HepG2 (cell line): ENCODE results near the gene EIF3J. TPM values are rescaled to one million over a fixed set of nuclear protein-coding genes. Genes with fewer than 3 reads are reported as not detected.

Experiments
- ATAC-seq: fragments of 200-7000 bp; cut with Tn5 transposase; 3 replicates; pipeline ENCODE4 v1.9.1; 2020; ENCODE audit warnings: mild to moderate bottlenecking, moderate library complexity
- BruUV-seq: library from RNA; stranded (reverse); fragments of 400-500 nt; replicated peaks from 2 replicates; lab custom pipeline; 2021; lab: Mats Ljungman, UMichigan
- CTCF ChIA-PET: fragments of 300-600 bp; formaldehyde crosslinking; extraction: SDS; loops from one replicate; lab custom pipeline; 2021; ENCODE audit warnings: low total read pairs, inconsistent platforms, low intra/inter-chr PET ratio; lab: Yijun Ruan, JAX
- POLR2A ChIA-PET: fragments of 350-600 bp; sonication (Branson Sonifier 250); formaldehyde crosslinking; loops from one replicate; lab custom pipeline; 2020; ENCODE audit warnings: antibody characterized with exemption, inconsistent platforms; lab: Yijun Ruan, JAX
- DNase-seq: peaks from one replicate; pipeline ENCODE4 v3.0.0-alpha.2; 2015; ENCODE audit warnings: low spot score
- FAIRE-seq: peaks from 3 replicates; lab custom pipeline; 2011; peaks lifted over from hg19 to GRCh38; lab: Jason Lieb, UNC
- H2AFZ ChIP-seq: one replicate; pipeline ENCODE4 v1.6.1; 2011; ENCODE audit warnings: low read length, inconsistent platforms
- H3K27ac ChIP-seq: fragments of 300-600 bp; 3 replicates; pipeline ENCODE4 v1.8.0; 2011; ENCODE audit warnings: mixed run types, mild to moderate bottlenecking, mixed read lengths, low read length, inconsistent platforms; ENCODE audit not compliant: insufficient read depth; ENCODE audit errors: extremely low read length
- H3K27me3 ChIP-seq, 2 experiments: fragments of 200-600 bp in 1 of 2; 2 replicates in 1 of 2; 3 replicates in 1 of 2; pipeline versions ENCODE4 v1.6.0 to v1.8.0; 2011; ENCODE audit warnings: low read length in 2 of 2, mild to moderate bottlenecking in 2 of 2, moderate library complexity in 2 of 2, inconsistent platforms in 1 of 2; ENCODE audit not compliant: insufficient read depth in 2 of 2, control insufficient read depth in 1 of 2
- H3K36me3 ChIP-seq, 2 experiments: fragments of 200-600 bp in 1 of 2; replicated peaks in 1 of 2; 2 replicates in 1 of 2; 3 replicates in 1 of 2; pipeline versions ENCODE4 v1.5.1 to v1.8.0; 2011; ENCODE audit warnings: low read length in 2 of 2, inconsistent platforms in 1 of 2; ENCODE audit not compliant: insufficient read depth in 2 of 2, control insufficient read depth in 1 of 2
- H3K4me1 ChIP-seq: 2 replicates; pipeline ENCODE4 v1.5.1; 2012; ENCODE audit warnings: low read length, inconsistent platforms; ENCODE audit not compliant: insufficient read depth
- H3K4me2 ChIP-seq: 2 replicates; pipeline ENCODE4 v1.6.0; 2011; ENCODE audit warnings: low read depth, low read length, inconsistent platforms
- H3K4me3 ChIP-seq, 3 experiments: fragments of 200-600 bp in 1 of 3; sonication (generic), shearing (Covaris generic) in 1 of 3; replicated peaks in 1 of 3; 2 replicates each; pipeline ENCODE4 v1.5.1; 2011 to 2016; ENCODE audit warnings: low read length in 3 of 3, inconsistent platforms in 2 of 3, low read depth in 2 of 3, mild to moderate bottlenecking in 2 of 3, control low read depth in 1 of 3, mixed read lengths in 1 of 3; ENCODE audit not compliant: insufficient read depth in 1 of 3
- H3K79me2 ChIP-seq: one replicate; pipeline ENCODE4 v1.6.1; 2011; ENCODE audit warnings: low read length, inconsistent platforms; ENCODE audit not compliant: insufficient read depth
- H3K9ac ChIP-seq: 2 replicates; pipeline ENCODE4 v1.6.0; 2011; ENCODE audit warnings: mild to moderate bottlenecking, low read depth, low read length, inconsistent platforms; ENCODE audit not compliant: insufficient read depth
- H3K9me3 ChIP-seq: 2 replicates; pipeline ENCODE4 v1.5.1; 2012; ENCODE audit warnings: mild to moderate bottlenecking, low read length
- H4K20me1 ChIP-seq: 2 replicates; pipeline ENCODE4 v1.6.0; 2011; ENCODE audit warnings: inconsistent platforms, mild to moderate bottlenecking, low read length, moderate library complexity; ENCODE audit not compliant: insufficient read depth
- AGO2 ChIP-seq: fragments of 200-400 bp; formaldehyde crosslinking; optimal IDR thresholded peaks from 2 replicates; pipeline ENCODE3; 2017; ENCODE audit warnings: mild to moderate bottlenecking, low read depth, low read length, moderate library complexity
- EEA1 ChIP-seq: sonication (generic); formaldehyde crosslinking; IDR thresholded peaks from 2 replicates; pipeline ENCODE4 v1.5.1; 2020; ENCODE audit warnings: mild to moderate bottlenecking, missing genetic modification reagents, borderline replicate concordance
- MNT ChIP-seq: fragments of 450-650 bp; IDR thresholded peaks from 2 replicates; pipeline ENCODE4 v1.6.1; 2016
- XRCC5 ChIP-seq: fragments of 200-400 bp; formaldehyde crosslinking; optimal IDR thresholded peaks from 2 replicates; pipeline ENCODE3; 2017; ENCODE audit warnings: mild to moderate bottlenecking, low read length
- ZBTB37 ChIP-seq: sonication (generic); formaldehyde crosslinking; IDR thresholded peaks from 2 replicates; pipeline ENCODE4 v1.4.0; 2020; ENCODE audit warnings: mild to moderate bottlenecking, missing genetic modification reagents
- ZNF143 ChIP-seq: sonication (generic); formaldehyde crosslinking; IDR thresholded peaks from 2 replicates; pipeline ENCODE4 v1.4.0; 2020; ENCODE audit warnings: missing genetic modification reagents
- WGBS: methylation state at CpG from one replicate; pipeline ENCODE4 v1.1.6; 2017; ENCODE audit warnings: low lambda C conversion rate; 5-methylcytosine and 5-hydroxymethylcytosine counted together
- in situ Hi-C: cut with HindIII; loops from 2 replicates; pipeline ENCODE4 v1.10.0; 2017; ENCODE audit warnings: low pct_unique_long_range_greater_than_20kb; ENCODE audit not compliant: extremely low pct_ligation_motif_present
- intact Hi-C: fragments of 100-400 bp; cut with micrococcal nuclease; formaldehyde crosslinking; loops from one replicate; pipeline ENCODE4 v1.10.0; 2022; ENCODE audit not compliant: unreplicated experiment
- polyA plus RNA-seq, 8 experiments: library from polyadenylated mRNA; depleted of rRNA in 3 of 8; stranded (reverse) in 7 of 8; unstranded in 1 of 8; fragments of >200 nt; fragmentation: Illumina TruSeq in 4 of 8; extraction: Trizol in 4 of 8; gene quantifications; 2 replicates each; pipeline versions ENCODE4 v1.2.1 to v1.2.3, GENCODE V29; 2011 to 2016; ENCODE audit warnings: low read depth in 4 of 8, missing spikeins in 1 of 8, mixed read lengths in 1 of 8; ENCODE audit not compliant: insufficient read depth in 1 of 8
- total RNA-seq, 5 experiments: library from RNA; depleted of rRNA; stranded (reverse); fragments of >200 nt; fragmentation: Illumina TruSeq; extraction: Trizol; gene quantifications; 2 replicates each; pipeline ENCODE4 v1.2.3, GENCODE V29; 2016; ENCODE audit warnings: low read depth in 1 of 5

The EIF3J gene
- total and polyA plus RNA-seq, 2 of the 13 experiments (the other 11 are each of a cell fraction or from before 2014, with no cell fraction given): 51.7 to 69.2 TPM

- no peak for TF ChIP-seq MNT
- TF ChIP-seq EEA1 (CRISPR knock-in tag): no peak
Measured at GRCh38 chr15:44495562-44495961, 41.4 kb upstream of the EIF3J start (continued).

- Histone ChIP-seq H3K4me2 (no peak overlapping the region), H3K4me3 (no peak overlapping the region), H3K27me3 (no peaks in the 10 kb centered on the region), H3K27ac (no peak overlapping the region), H3K79me2 (no peaks in the 10 kb centered on the region), H3K9ac (no peak overlapping the region), H3K4me1 (no peaks in the 10 kb centered on the region), H3K36me3 (peaks cover 9 to 47% of the 10 kb centered on the region in 2 experiments), H3K9me3 (no peaks in the 10 kb centered on the region), H4K20me1 (0 out of 2 replicates have a peak, but pooled peaks cover 2% of the 10 kb centered on the region), H2AFZ (no peak overlapping the region)
- intact Hi-C loops: loop anchor here (5.0 to 10.0 kb wide), 3 partner anchors 73 to 598 kb away; partner anchors contain the start of gene CTDSPL2
- WGBS: 91% methylated on average over 3 of the region's 3 CpGs
- FAIRE-seq (no peak), DNase-seq (no peak), ATAC-seq (no peak)
- ChIA-PET CTCF (interaction anchor here (1.6 kb wide), 1 partner anchor 597 kb away, joined by 3 read pairs; no protein-coding TSS in a partner anchor), POLR2A (no interaction called here)
- no TSS peak for BruUV-seq
- in situ Hi-C loops: loop anchor here (10.0 to 25.0 kb wide), 2 partner anchors 216 to 613 kb away; partner anchors contain the start of gene GOLM2
- TF ChIP-seq AGO2 (no peak), ZNF143 (CRISPR knock-in tag) (no peak), XRCC5 (no peak), ZBTB37 (CRISPR knock-in tag) (no peak)
Measured at GRCh38 chr15:44500555-44500954, 36.4 kb upstream of the EIF3J start.
